Measurements from ENCODE around the gene SPATA25. TPM values are rescaled to one million over a fixed set of nuclear protein-coding genes. Genes with fewer than 3 reads are reported as not detected.

The SPATA25 gene, protein sequence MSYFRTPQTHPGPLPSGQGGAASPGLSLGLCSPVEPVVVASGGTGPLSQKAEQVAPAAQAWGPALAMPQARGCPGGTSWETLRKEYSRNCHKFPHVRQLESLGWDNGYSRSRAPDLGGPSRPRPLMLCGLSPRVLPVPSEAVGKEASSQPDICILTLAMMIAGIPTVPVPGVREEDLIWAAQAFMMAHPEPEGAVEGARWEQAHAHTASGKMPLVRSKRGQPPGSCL
- total RNA-seq (1.5 and 3.6 TPM in 2 replicates), polyA plus RNA-seq (0.11 and 0.19 TPM in 2 replicates), polyA minus RNA-seq (ENCODE audit: low replicate concordance) (0.37 TPM in 1 of 2 replicates, not detected in the other)
- 0.22 and 0.69 TPM in 2 replicates for polyA plus RNA-seq (2012)

DNA sequence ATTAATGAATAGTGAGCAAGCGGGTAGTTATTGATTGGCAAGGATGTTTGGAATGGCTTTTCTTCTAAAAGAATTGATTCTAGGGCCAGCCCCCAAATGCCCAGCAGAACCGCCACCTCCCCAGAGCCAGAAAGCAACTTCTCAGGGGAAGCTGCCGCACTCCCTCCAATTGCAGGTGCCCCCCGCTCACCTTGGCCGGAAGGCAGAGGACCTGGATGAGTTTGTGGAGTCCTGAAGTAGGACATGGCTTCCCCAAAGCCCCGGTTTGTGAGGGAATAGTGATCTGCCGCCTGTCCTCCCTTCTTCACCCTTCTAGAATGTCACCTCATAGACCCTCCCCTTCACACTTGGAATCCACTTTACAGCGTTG lies at the start of gene SPATA25:
Gene SPATA25, minus strand, starts transcription at position 277 of the 370 bp plus-strand sequence. Its CDS starts 32 bp downstream, at position 245.
- Histone ChIP-seq H3K4me3 (replicated peaks in 1 of 4; ENCODE audit: control extremely low read depth in 1 of 4, insufficient read depth in 1 of 4, low read depth in 3 of 4, low read length in 4 of 4) (no peak within 1 kb of the TSS), H3K9ac (ENCODE audit: insufficient read depth, low read length) (no peak within 1 kb of the TSS), H4K20me1 (ENCODE audit: control insufficient read depth, extremely low read depth, insufficient read depth, low read length) (no peaks in the 10 kb centered on the region), H3K27me3 (ENCODE audit: control insufficient read depth, insufficient read depth, low read length) (no peaks in the 10 kb centered on the region), H3K4me2 (ENCODE audit: extremely low read depth, insufficient read depth, low read length) (no peak within 1 kb of the TSS), H3K27ac (ENCODE audit: insufficient read depth, low read length) (no peak within 1 kb of the TSS), H2AFZ (ENCODE audit: low read length) (no peak within 1 kb of the TSS), H3K4me1 (ENCODE audit: control insufficient read depth, extremely low read depth, insufficient read depth, low read length) (peaks cover under 1% of the 10 kb centered on the region), H3K36me3 (ENCODE audit: control insufficient read depth, insufficient read depth, low read length) (peaks cover 12% of the 10 kb centered on the region), H3K79me2 (ENCODE audit: control insufficient read depth, insufficient read depth, low read length) (peaks cover 12% of the 10 kb centered on the region), H3K9me3 (ENCODE audit: control insufficient read depth, insufficient read depth, low read depth, low read length) (no peaks in the 10 kb centered on the region)
- DNase-seq (ENCODE audit: low read depth in 2 of 2) = no peak
- TF ChIP-seq EZH2 (IDR thresholded peaks at IDR 0.05; ENCODE audit: low read length, missing control alignments) = no peak
- TF ChIP-seq, protein P1, sequence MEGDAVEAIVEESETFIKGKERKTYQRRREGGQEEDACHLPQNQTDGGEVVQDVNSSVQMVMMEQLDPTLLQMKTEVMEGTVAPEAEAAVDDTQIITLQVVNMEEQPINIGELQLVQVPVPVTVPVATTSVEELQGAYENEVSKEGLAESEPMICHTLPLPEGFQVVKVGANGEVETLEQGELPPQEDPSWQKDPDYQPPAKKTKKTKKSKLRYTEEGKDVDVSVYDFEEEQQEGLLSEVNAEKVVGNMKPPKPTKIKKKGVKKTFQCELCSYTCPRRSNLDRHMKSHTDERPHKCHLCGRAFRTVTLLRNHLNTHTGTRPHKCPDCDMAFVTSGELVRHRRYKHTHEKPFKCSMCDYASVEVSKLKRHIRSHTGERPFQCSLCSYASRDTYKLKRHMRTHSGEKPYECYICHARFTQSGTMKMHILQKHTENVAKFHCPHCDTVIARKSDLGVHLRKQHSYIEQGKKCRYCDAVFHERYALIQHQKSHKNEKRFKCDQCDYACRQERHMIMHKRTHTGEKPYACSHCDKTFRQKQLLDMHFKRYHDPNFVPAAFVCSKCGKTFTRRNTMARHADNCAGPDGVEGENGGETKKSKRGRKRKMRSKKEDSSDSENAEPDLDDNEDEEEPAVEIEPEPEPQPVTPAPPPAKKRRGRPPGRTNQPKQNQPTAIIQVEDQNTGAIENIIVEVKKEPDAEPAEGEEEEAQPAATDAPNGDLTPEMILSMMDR (conservative IDR thresholded peaks at IDR 0.05 in 1 of 2, IDR thresholded peaks at IDR 0.05 in 1 of 2; ENCODE audit: low read depth in 1 of 2, low read length in 2 of 2) = no peak

DNA sequence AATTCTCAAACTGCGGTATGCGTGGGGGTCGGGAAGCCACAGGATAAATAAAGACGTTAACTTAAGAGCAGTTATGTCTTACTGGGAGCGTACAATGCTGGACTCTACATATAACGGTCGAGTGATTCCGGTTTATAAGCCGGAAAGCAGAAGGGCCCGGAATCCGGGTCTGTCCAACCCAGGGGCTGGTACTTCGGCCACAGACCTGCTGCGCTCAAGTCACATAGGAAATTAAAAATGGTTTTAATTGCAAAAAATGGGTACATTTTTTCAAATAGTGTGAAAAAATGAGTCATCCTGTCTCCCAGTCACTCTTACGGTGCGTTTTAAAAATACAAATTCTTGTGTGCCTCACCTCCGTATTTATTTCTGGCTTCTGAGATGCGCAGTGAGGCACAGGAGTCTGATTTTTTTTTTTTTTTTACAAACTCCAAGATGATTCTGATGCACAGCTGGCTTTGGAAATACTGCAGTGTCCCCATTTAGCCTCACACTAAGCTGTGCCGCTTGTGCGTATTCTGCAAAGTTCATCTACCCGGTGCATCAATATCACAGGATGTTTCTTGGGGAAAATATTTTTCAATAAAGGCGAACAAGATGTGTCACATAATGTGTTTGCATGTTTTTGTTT lies 48.1 kb upstream of the SPATA25 start:
- TF ChIP-seq, protein P1 (conservative IDR thresholded peaks at IDR 0.05 in 1 of 2, IDR thresholded peaks at IDR 0.05 in 1 of 2; ENCODE audit: low read depth in 1 of 2, low read length in 2 of 2) = no peak
- no peak for TF ChIP-seq EZH2 (IDR thresholded peaks at IDR 0.05; ENCODE audit: low read length, missing control alignments)
- Histone ChIP-seq H3K36me3 (ENCODE audit: control insufficient read depth, insufficient read depth, low read length) (peaks cover 15% of the 10 kb centered on the region), H3K4me3 (replicated peaks in 1 of 4; ENCODE audit: control extremely low read depth in 1 of 4, insufficient read depth in 1 of 4, low read depth in 3 of 4, low read length in 4 of 4) (peak overlapping the region; percentile 57 to 87 (median 67)), H3K4me1 (ENCODE audit: control insufficient read depth, extremely low read depth, insufficient read depth, low read length) (peaks cover 6% of the 10 kb centered on the region), H3K9me3 (ENCODE audit: control insufficient read depth, insufficient read depth, low read depth, low read length) (no peaks in the 10 kb centered on the region), H4K20me1 (ENCODE audit: control insufficient read depth, extremely low read depth, insufficient read depth, low read length) (no peaks in the 10 kb centered on the region), H3K4me2 (ENCODE audit: extremely low read depth, insufficient read depth, low read length) (peak overlapping the region; percentile 96), H3K79me2 (ENCODE audit: control insufficient read depth, insufficient read depth, low read length) (peaks cover 27% of the 10 kb centered on the region), H3K27me3 (ENCODE audit: control insufficient read depth, insufficient read depth, low read length) (no peaks in the 10 kb centered on the region), H2AFZ (ENCODE audit: low read length) (peak overlapping the region; percentile 73), H3K9ac (ENCODE audit: insufficient read depth, low read length) (peak overlapping the region; percentile 75), H3K27ac (ENCODE audit: insufficient read depth, low read length) (peak overlapping the region; percentile 82)
- peak in 1 of 2 donors; percentile 32 for DNase-seq (ENCODE audit: low read depth in 2 of 2)

DNA sequence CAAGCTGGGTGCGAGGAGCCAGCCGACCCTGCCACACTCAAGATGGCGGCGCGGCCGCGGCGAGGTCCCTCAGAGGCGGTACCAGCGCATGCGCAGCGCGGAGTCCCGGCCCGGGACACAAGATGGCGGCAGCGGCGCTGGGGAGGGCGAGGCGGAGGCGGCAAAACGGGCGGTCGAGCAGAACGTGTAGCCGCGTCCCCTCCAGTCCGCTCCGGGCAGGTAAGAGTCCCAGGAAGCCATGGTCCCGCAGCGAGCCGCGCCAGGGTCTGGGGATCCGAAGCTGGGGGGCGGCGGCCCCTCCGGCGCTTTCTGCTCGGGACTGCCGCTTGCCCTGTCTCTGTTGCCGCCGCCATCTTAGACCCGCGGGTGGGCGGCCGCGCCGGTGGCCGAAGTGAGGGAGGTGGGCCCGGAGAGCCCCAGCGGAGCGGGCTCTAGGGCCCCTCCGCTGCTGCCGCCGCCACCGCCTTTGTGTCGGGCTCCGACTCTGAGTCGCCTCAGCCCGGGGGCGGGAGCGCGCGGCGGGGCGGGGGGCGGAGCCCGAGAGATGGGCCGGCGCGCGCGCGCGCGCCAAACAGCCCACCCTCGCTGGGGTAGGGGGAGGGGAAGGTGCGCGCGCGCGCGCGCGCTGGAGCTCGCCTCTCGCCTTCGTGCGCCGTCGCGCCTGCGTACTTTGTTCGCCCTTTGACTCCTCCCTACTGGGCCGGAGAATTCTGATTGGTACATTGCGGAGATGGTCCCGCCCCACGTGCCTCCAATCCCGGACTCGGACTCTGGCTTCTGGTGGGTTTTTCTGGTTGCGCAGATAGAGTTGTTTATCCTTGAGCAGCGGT lies 47.4 kb upstream of the SPATA25 start, which contains the start of gene PCIF1:
Gene PCIF1, plus strand, starts transcription at position 98 of the 830 bp plus-strand sequence. CDS start 4,317 bp downstream, outside the sequence.
- Histone ChIP-seq H3K9me3 (ENCODE audit: control insufficient read depth, insufficient read depth, low read depth, low read length) (no peaks in the 10 kb centered on the region), H4K20me1 (ENCODE audit: control insufficient read depth, extremely low read depth, insufficient read depth, low read length) (no peaks in the 10 kb centered on the region), H3K79me2 (ENCODE audit: control insufficient read depth, insufficient read depth, low read length) (peaks cover 27% of the 10 kb centered on the region), H3K27me3 (ENCODE audit: control insufficient read depth, insufficient read depth, low read length) (no peaks in the 10 kb centered on the region), H3K27ac (ENCODE audit: insufficient read depth, low read length) (peak within 1 kb of the TSS; percentile 99), H3K4me3 (replicated peaks in 1 of 4; ENCODE audit: control extremely low read depth in 1 of 4, insufficient read depth in 1 of 4, low read depth in 3 of 4, low read length in 4 of 4) (peak within 1 kb of the TSS; percentile 90 to 99 (median 95)), H3K4me2 (ENCODE audit: extremely low read depth, insufficient read depth, low read length) (peak within 1 kb of the TSS; percentile 96), H2AFZ (ENCODE audit: low read length) (peak within 1 kb of the TSS; percentile 73), H3K4me1 (ENCODE audit: control insufficient read depth, extremely low read depth, insufficient read depth, low read length) (peaks cover 6% of the 10 kb centered on the region), H3K9ac (ENCODE audit: insufficient read depth, low read length) (peak within 1 kb of the TSS; percentile 100), H3K36me3 (ENCODE audit: control insufficient read depth, insufficient read depth, low read length) (peaks cover 15% of the 10 kb centered on the region)
- DNase-seq (ENCODE audit: low read depth in 2 of 2) = peak; percentile 94 to 97
- TF ChIP-seq EZH2 (IDR thresholded peaks at IDR 0.05; ENCODE audit: low read length, missing control alignments) = no peak
- TF ChIP-seq, protein P1 (conservative IDR thresholded peaks at IDR 0.05 in 1 of 2, IDR thresholded peaks at IDR 0.05 in 1 of 2; ENCODE audit: low read depth in 1 of 2, low read length in 2 of 2) = no peak
